Fibroblast of pulmonary artery (primary cell): ENCODE measurements around the gene SLC26A11.
"Not testable (repeated sequence)": the region's sequence is repeated elsewhere in the genome, so short reads cannot be mapped to it uniquely, and the experiment has no call there.

Experiments
- DNase-seq: peaks from one replicate; pipeline ENCODE4 v3.0.0-alpha.2; 2010; ENCODE audit warnings: low read depth
- H3K4me3 ChIP-seq: replicated peaks from 2 replicates; pipeline ENCODE4 v1.5.1; 2011; ENCODE audit warnings: low read depth, mild to moderate bottlenecking, control low read depth, low read length, moderate library complexity
- TF ChIP-seq, protein P1 (sequence below): IDR thresholded peaks from 2 replicates; pipeline ENCODE4 v1.5.1; 2011; ENCODE audit warnings: mild to moderate bottlenecking, control low read depth, low read length, inconsistent platforms; ENCODE audit errors: missing control alignments

SLC26A11 gene

DNA sequence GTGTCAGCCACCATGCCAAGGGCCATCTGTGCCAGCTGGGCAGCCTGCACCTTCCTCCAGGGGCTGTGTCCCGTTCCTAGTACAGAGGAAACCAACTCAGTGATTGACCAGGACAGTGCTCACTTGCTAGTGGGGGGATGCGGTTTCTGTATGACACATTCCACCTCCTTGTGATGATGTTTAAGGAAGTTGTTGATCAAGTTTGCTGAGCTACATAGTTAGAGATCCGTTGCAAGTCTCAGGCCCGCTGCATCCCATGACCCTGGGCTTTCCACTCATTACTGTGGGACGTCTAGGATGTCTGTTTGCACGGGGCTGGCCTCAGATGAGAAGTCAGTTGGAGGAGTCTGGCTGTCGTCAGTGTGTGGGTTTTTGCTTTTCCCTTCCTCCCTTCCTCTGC is 74.0 kb downstream of the SLC26A11 start:
- H3K4me3 ChIP-seq = no peak overlapping the region
- DNase-seq = no peak
- TF ChIP-seq, protein P1, sequence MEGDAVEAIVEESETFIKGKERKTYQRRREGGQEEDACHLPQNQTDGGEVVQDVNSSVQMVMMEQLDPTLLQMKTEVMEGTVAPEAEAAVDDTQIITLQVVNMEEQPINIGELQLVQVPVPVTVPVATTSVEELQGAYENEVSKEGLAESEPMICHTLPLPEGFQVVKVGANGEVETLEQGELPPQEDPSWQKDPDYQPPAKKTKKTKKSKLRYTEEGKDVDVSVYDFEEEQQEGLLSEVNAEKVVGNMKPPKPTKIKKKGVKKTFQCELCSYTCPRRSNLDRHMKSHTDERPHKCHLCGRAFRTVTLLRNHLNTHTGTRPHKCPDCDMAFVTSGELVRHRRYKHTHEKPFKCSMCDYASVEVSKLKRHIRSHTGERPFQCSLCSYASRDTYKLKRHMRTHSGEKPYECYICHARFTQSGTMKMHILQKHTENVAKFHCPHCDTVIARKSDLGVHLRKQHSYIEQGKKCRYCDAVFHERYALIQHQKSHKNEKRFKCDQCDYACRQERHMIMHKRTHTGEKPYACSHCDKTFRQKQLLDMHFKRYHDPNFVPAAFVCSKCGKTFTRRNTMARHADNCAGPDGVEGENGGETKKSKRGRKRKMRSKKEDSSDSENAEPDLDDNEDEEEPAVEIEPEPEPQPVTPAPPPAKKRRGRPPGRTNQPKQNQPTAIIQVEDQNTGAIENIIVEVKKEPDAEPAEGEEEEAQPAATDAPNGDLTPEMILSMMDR = no peak

DNA sequence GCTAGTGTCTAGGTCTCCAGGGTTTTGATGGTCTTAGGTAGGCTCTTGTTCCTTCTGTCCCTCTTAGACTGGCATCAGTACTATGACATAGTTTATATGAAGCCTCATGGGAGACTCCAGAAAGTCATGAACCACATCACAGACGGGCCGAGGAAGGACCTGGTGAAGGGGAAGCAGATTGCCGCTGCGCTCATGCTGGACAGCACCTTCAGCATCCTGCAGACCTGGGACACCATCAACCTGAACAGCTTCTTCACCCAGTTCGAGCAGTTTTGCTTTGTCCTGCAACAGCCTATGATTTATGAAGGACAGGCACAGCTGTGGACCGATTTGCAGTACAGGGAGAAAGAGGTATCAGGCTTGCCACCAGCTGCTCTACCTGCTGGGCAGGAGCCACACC is 74.4 kb downstream of the SLC26A11 start:
- TF ChIP-seq, protein P1 = no peak
- no peak overlapping the region for H3K4me3 ChIP-seq
- DNase-seq = no peak

DNA sequence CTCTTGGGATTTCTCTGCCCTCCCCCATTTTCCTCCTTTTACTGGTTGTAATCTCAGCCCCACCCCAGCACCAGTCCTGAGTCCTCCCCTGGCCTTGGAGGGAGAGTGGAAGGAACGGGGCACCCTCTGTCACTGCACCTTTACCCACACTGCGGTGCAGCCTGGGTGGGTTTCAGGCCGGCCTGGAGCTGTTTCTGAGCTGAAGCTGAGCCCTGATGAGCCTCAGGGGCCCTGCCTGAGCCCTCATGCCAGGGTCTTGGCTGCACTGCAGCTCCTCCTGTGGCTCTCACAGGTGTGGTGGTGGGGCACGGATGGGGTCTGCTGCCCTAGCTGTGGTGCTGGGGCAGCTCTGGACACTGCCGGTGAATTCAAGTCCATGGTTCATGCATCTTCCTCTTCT is 74.9 kb downstream of the SLC26A11 start:
- TF ChIP-seq, protein P1 = no peak
- H3K4me3 ChIP-seq = no peak overlapping the region
- DNase-seq = no peak

DNA sequence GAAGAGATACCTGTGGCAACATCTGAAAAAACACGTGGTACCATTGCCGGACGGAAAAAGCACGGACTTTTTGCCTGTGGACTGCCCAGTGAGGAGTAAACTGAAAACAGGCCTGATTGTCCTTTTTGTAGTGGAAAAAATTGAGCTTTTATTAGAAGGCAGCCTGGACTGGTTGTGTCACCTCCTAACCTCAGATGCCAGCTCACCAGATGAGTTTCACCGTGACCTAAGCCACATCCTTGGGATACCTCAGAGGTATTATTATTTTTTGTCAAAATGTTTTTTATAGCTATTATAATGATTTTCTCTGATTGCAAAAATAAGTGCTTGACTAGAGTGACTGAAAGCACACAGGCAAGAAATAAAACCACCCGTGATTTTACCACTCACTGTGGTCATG is 75.3 kb downstream of the SLC26A11 start:
- H3K4me3 ChIP-seq = no peak overlapping the region
- DNase-seq = no peak
- TF ChIP-seq, protein P1 = no peak

DNA sequence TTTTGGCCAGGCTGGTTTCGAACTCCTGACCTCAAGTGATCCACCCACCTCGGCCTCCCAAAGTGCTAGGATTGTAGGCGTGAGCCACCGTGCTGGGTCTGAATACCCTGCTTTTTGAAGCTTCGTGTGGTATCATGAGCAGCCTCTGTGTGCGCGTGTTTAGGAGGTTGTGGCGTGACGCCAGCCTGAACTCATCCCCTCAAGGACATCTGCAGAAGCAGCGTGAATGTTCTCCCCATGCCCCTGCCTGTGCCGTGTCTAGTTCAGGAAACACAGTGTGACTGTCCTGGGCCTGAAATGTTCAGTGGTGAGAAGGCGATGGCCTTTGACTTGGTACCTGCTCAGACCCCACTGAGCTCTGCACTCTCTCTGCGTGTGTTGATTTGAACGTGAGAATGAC is 76.0 kb downstream of the SLC26A11 start:
- TF ChIP-seq, protein P1 = no peak

DNA sequence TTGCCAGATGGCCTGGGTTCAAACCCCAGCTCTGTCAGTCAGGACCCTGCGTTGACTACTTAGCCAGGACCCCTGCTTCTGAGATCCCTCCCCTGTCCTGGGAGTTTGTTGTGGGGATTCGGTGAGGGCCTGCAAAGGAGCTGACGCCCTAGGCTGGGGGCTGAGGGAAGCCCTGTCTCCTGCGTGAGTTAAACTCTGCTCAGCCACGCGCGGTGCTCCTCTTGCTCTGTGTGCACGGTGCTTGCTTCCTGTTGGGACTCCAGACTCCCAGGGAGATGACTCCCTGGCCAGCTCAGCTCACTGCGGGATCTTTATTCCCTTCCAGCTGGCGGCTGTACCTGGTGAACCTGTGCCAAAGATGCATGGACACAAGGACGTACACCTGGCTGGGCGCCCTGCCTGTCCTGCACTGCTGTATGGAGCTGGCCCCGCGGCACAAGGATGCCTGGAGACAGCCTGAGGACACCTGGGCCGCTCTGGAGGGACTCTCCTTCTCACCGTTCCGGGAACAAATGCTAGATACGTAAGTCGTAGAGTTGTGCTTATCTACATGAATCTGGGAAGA is 77.9 kb downstream of the SLC26A11 start:
- H3K4me3 ChIP-seq = no peak overlapping the region
- TF ChIP-seq, protein P1 = no peak
- DNase-seq = no peak

More for the DNA sequence above, 76.0 kb downstream of the SLC26A11 start:
- DNase-seq = no peak
- H3K4me3 ChIP-seq = no peak overlapping the region

DNA sequence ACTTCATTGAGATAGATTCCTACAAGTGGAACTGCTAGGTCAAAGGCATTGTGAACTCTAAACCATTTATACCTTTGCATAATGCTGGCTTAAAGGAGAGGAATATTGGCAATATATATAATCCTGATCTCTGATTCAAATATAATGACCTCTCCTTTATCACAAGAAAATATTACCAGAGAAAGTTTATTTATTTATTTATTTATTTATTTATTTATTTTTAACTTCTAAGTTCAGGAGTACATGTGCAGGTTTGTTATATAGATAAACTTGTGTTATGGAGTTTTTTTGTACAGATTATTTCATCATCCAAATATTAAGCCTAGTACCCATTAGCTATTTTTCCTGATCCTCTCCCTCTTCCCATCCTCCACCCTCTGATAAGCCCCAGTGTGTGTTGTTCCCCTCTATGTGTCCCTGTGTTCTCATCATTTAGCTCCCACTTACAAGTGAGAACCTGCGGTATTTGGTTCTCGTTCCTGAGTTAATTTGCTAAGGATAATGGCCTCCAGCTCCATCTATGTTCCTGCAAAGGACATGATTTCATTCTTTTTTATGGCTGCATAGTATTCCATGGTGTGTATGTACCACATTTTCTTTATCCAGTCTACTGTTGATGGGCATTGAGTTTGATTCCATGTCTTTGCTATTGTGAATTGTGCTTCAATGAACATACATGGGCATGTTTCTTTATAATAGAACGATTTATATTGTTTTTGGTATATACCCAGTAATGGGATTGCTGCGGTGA is 79.3 kb downstream of the SLC26A11 start:
- H3K4me3 ChIP-seq, DNase-seq: not testable (repeated sequence)

DNA sequence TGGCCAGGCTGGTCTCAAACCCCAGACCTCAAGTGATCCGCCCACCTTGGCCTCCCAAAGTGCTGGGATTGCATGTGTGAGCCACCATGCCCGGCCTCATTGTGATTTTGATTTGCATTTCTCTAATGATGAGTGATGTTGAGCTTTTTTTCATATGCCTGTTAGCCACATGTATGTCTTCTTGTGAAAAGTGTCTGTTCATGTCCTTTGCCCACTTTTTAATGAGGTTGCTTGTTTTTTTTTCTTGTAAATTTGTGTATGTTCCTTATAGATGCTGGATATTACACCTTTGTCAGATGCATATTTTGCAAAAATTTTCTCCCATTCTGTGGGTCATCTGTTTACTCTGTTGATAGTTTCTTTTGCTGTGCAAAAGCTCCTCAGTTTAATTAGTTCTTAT is 80.5 kb downstream of the SLC26A11 start:
- DNase-seq = not testable (repeated sequence)

More for the DNA sequence above, 80.5 kb downstream of the SLC26A11 start:
- H3K4me3 ChIP-seq = not testable (repeated sequence)
